Measurements from ENCODE around the gene C1QTNF12.

GRCh38 chr1:1240348-1240732 is 6.2 kb downstream of the C1QTNF12 start:
- TF ChIP-seq CTCF (IDR thresholded peaks at IDR 0.05) (no peak), POLR2A (IDR thresholded peaks at IDR 0.05) (no peak)

Measured in Peyer's patch (tissue), 4 donors.